HepG2 (cell line): ENCODE measurements around the gene CCDC66. TPM values are rescaled to one million over a fixed set of nuclear protein-coding genes. Genes with fewer than 3 reads are reported as not detected.

Experiments used
- ATAC-seq: fragments of 200-7000 bp; cut with Tn5 transposase; 3 replicates; pipeline ENCODE4 v1.9.1; 2020; ENCODE audit warnings: mild to moderate bottlenecking, moderate library complexity
- BruUV-seq: library from RNA; stranded (reverse); fragments of 400-500 nt; replicated peaks from 2 replicates; lab custom pipeline; 2021; lab: Mats Ljungman, UMichigan
- CTCF ChIA-PET: fragments of 300-600 bp; formaldehyde crosslinking; extraction: SDS; loops from one replicate; lab custom pipeline; 2021; ENCODE audit warnings: low total read pairs, inconsistent platforms, low intra/inter-chr PET ratio; lab: Yijun Ruan, JAX
- POLR2A ChIA-PET: fragments of 350-600 bp; sonication (Branson Sonifier 250); formaldehyde crosslinking; loops from one replicate; lab custom pipeline; 2020; ENCODE audit warnings: antibody characterized with exemption, inconsistent platforms; lab: Yijun Ruan, JAX
- DNase-seq: peaks from one replicate; pipeline ENCODE4 v3.0.0-alpha.2; 2015; ENCODE audit warnings: low spot score
- FAIRE-seq: peaks from 3 replicates; lab custom pipeline; 2011; peaks lifted over from hg19 to GRCh38; lab: Jason Lieb, UNC
- H2AFZ ChIP-seq: one replicate; pipeline ENCODE4 v1.6.1; 2011; ENCODE audit warnings: low read length, inconsistent platforms
- H3K27ac ChIP-seq: fragments of 300-600 bp; 3 replicates; pipeline ENCODE4 v1.8.0; 2011; ENCODE audit warnings: mixed run types, mild to moderate bottlenecking, mixed read lengths, low read length, inconsistent platforms; ENCODE audit not compliant: insufficient read depth; ENCODE audit errors: extremely low read length
- H3K27me3 ChIP-seq, 2 experiments: fragments of 200-600 bp in 1 of 2; 2 replicates in 1 of 2; 3 replicates in 1 of 2; pipeline versions ENCODE4 v1.6.0 to v1.8.0; 2011; ENCODE audit warnings: low read length in 2 of 2, mild to moderate bottlenecking in 2 of 2, moderate library complexity in 2 of 2, inconsistent platforms in 1 of 2; ENCODE audit not compliant: insufficient read depth in 2 of 2, control insufficient read depth in 1 of 2
- H3K36me3 ChIP-seq, 2 experiments: fragments of 200-600 bp in 1 of 2; replicated peaks in 1 of 2; 2 replicates in 1 of 2; 3 replicates in 1 of 2; pipeline versions ENCODE4 v1.5.1 to v1.8.0; 2011; ENCODE audit warnings: low read length in 2 of 2, inconsistent platforms in 1 of 2; ENCODE audit not compliant: insufficient read depth in 2 of 2, control insufficient read depth in 1 of 2
- H3K4me1 ChIP-seq: 2 replicates; pipeline ENCODE4 v1.5.1; 2012; ENCODE audit warnings: low read length, inconsistent platforms; ENCODE audit not compliant: insufficient read depth
- H3K4me2 ChIP-seq: 2 replicates; pipeline ENCODE4 v1.6.0; 2011; ENCODE audit warnings: low read depth, low read length, inconsistent platforms
- H3K4me3 ChIP-seq, 3 experiments: fragments of 200-600 bp in 1 of 3; sonication (generic), shearing (Covaris generic) in 1 of 3; replicated peaks in 1 of 3; 2 replicates each; pipeline ENCODE4 v1.5.1; 2011 to 2016; ENCODE audit warnings: low read length in 3 of 3, inconsistent platforms in 2 of 3, low read depth in 2 of 3, mild to moderate bottlenecking in 2 of 3, control low read depth in 1 of 3, mixed read lengths in 1 of 3; ENCODE audit not compliant: insufficient read depth in 1 of 3
- H3K79me2 ChIP-seq: one replicate; pipeline ENCODE4 v1.6.1; 2011; ENCODE audit warnings: low read length, inconsistent platforms; ENCODE audit not compliant: insufficient read depth
- H3K9ac ChIP-seq: 2 replicates; pipeline ENCODE4 v1.6.0; 2011; ENCODE audit warnings: mild to moderate bottlenecking, low read depth, low read length, inconsistent platforms; ENCODE audit not compliant: insufficient read depth
- H3K9me3 ChIP-seq: 2 replicates; pipeline ENCODE4 v1.5.1; 2012; ENCODE audit warnings: mild to moderate bottlenecking, low read length
- H4K20me1 ChIP-seq: 2 replicates; pipeline ENCODE4 v1.6.0; 2011; ENCODE audit warnings: inconsistent platforms, mild to moderate bottlenecking, low read length, moderate library complexity; ENCODE audit not compliant: insufficient read depth
- BCL6 ChIP-seq: IDR thresholded peaks from 2 replicates; pipeline ENCODE4 v1.6.1; 2016; ENCODE audit warnings: missing genetic modification reagents, missing compliant biosample characterization
- BCLAF1 ChIP-seq: fragments of 450-650 bp; IDR thresholded peaks from 2 replicates; pipeline ENCODE4 v1.6.1; 2017; ENCODE audit warnings: mild to moderate bottlenecking
- BRD4 ChIP-seq: sonication (generic); formaldehyde crosslinking; IDR thresholded peaks from 2 replicates; pipeline ENCODE4 v1.4.0; 2020; ENCODE audit warnings: missing genetic modification reagents
- CENPT ChIP-seq: sonication (generic); formaldehyde crosslinking; IDR thresholded peaks from 2 replicates; pipeline ENCODE4 v1.8.0; 2022; ENCODE audit warnings: low read depth, mild to moderate bottlenecking, moderate library complexity, missing genetic modification reagents
- FOXM1 ChIP-seq: sonication (generic); formaldehyde crosslinking; IDR thresholded peaks from 2 replicates; pipeline ENCODE4 v1.5.0; 2020; ENCODE audit warnings: missing genetic modification reagents
- HINFP ChIP-seq: sonication (generic); formaldehyde crosslinking; IDR thresholded peaks from 2 replicates; pipeline ENCODE4 v1.4.0; 2020; ENCODE audit warnings: low read depth, mild to moderate bottlenecking, missing genetic modification reagents
- MEIS2 ChIP-seq: sonication (generic); formaldehyde crosslinking; IDR thresholded peaks from 2 replicates; pipeline ENCODE4 v1.9.0; 2021; ENCODE audit warnings: mild to moderate bottlenecking, missing genetic modification reagents
- MYNN ChIP-seq: sonication (generic); formaldehyde crosslinking; IDR thresholded peaks from 2 replicates; pipeline ENCODE4 v1.4.0; 2020; ENCODE audit warnings: mild to moderate bottlenecking, low read depth, missing genetic modification reagents
- PBX2 ChIP-seq: IDR thresholded peaks from 2 replicates; pipeline ENCODE4 v1.6.1; 2016; ENCODE audit warnings: control low read depth
- SNRNP70 ChIP-seq: fragments of 200-400 bp; formaldehyde crosslinking; IDR thresholded peaks from 2 replicates; pipeline ENCODE4 v1.6.1; 2017; ENCODE audit warnings: mild to moderate bottlenecking, low read depth, low read length, moderate library complexity
- SRSF9 ChIP-seq: fragments of 200-400 bp; formaldehyde crosslinking; IDR thresholded peaks from 2 replicates; pipeline ENCODE4 v1.6.1; 2018; ENCODE audit warnings: borderline replicate concordance, mild to moderate bottlenecking, low read depth, low read length; ENCODE audit not compliant: insufficient read depth, poor library complexity, severe bottlenecking
- TEAD2 ChIP-seq: sonication (generic); formaldehyde crosslinking; IDR thresholded peaks from 2 replicates; pipeline ENCODE4 v1.9.0; 2021; ENCODE audit warnings: missing genetic modification reagents
- ZNF562 ChIP-seq: sonication (generic); formaldehyde crosslinking; IDR thresholded peaks from 2 replicates; pipeline ENCODE4 v1.8.0; 2022; ENCODE audit warnings: missing genetic modification reagents, borderline replicate concordance
- ZNF691 ChIP-seq: sonication (generic); formaldehyde crosslinking; IDR thresholded peaks from 2 replicates; pipeline ENCODE4 v1.4.0; 2020; ENCODE audit warnings: missing genetic modification reagents, low read depth, mild to moderate bottlenecking, borderline replicate concordance
- WGBS: methylation state at CpG from one replicate; pipeline ENCODE4 v1.1.6; 2017; ENCODE audit warnings: low lambda C conversion rate; 5-methylcytosine and 5-hydroxymethylcytosine counted together
- in situ Hi-C: cut with HindIII; loops from 2 replicates; pipeline ENCODE4 v1.10.0; 2017; ENCODE audit warnings: low pct_unique_long_range_greater_than_20kb; ENCODE audit not compliant: extremely low pct_ligation_motif_present
- intact Hi-C: fragments of 100-400 bp; cut with micrococcal nuclease; formaldehyde crosslinking; loops from one replicate; pipeline ENCODE4 v1.10.0; 2022; ENCODE audit not compliant: unreplicated experiment
- polyA plus RNA-seq, 8 experiments: library from polyadenylated mRNA; depleted of rRNA in 3 of 8; stranded (reverse) in 7 of 8; unstranded in 1 of 8; fragments of >200 nt; fragmentation: Illumina TruSeq in 4 of 8; extraction: Trizol in 4 of 8; gene quantifications; 2 replicates each; pipeline versions ENCODE4 v1.2.1 to v1.2.3, GENCODE V29; 2011 to 2016; ENCODE audit warnings: low read depth in 4 of 8, missing spikeins in 1 of 8, mixed read lengths in 1 of 8; ENCODE audit not compliant: insufficient read depth in 1 of 8
- total RNA-seq, 5 experiments: library from RNA; depleted of rRNA; stranded (reverse); fragments of >200 nt; fragmentation: Illumina TruSeq; extraction: Trizol; gene quantifications; 2 replicates each; pipeline ENCODE4 v1.2.3, GENCODE V29; 2016; ENCODE audit warnings: low read depth in 1 of 5

The CCDC66 gene
- total and polyA plus RNA-seq, 2 of the 13 experiments (the other 11 are each of a cell fraction or from before 2014, with no cell fraction given), result 8.4 to 19.9 TPM

- Histone ChIP-seq H3K36me3 (no peaks in the 10 kb centered on the region), H3K9me3 (no peaks in the 10 kb centered on the region), H3K4me2 (no peak overlapping the region), H3K4me3 (no peak overlapping the region), H4K20me1 (no peaks in the 10 kb centered on the region), H3K9ac (no peak overlapping the region), H3K27me3 (peaks cover 0 to 7% of the 10 kb centered on the region in 2 experiments; a peak in 1 of 5 replicates), H2AFZ (no peak overlapping the region), H3K4me1 (no peaks in the 10 kb centered on the region), H3K79me2 (no peaks in the 10 kb centered on the region), H3K27ac (no peak overlapping the region)
- BruUV-seq, result no TSS peak
- DNase-seq, result no peak
- in situ Hi-C loops, result no loop called here
- ATAC-seq, result no peak
- ChIA-PET POLR2A (no interaction called here), CTCF (no interaction called here)
- intact Hi-C loops, result no loop called here
- WGBS, result no CpG with 5 or more reads among the region's 1 CpG
- no peak for FAIRE-seq
- TF ChIP-seq CENPT (CRISPR knock-in tag) (no peak), FOXM1 (no peak), SRSF9 (no peak), HINFP (no peak), MYNN (CRISPR knock-in tag) (no peak), BCL6 (CRISPR knock-in tag) (no peak), SNRNP70 (no peak), PBX2 (CRISPR knock-in tag) (no peak), BCLAF1 (no peak), ZNF562 (CRISPR knock-in tag) (no peak), TEAD2 (no peak), ZNF691 (CRISPR knock-in tag) (no peak), BRD4 (CRISPR knock-in tag) (no peak), MEIS2 (CRISPR knock-in tag) (no peak)
Measured at GRCh38 chr3:56525291-56525690, 31.7 kb upstream of the CCDC66 start.
